ENCODE results near the gene STXBP4.

DNA sequence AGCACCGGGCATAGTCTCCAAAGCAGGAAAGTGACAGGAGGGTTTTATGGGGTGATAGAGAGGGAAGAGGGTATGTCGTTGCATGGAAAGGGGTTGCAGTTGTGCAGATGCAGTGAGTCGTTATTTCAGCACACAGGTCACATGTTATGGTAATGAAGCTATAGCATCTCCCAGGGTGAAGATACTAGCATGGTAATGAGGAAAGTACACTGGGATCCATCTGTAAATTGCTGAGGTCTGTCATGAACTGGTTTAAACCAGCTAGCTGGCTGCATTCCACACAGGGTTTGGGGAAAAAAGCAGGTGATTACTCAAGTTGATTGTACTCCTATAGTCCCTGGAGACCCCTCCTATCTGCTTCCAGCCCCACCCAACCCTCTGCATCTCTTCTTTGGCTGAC lies 11.8 kb upstream of the STXBP4 start:
- TF ChIP-seq CTCF (IDR thresholded peaks at IDR 0.05; ENCODE audit: low read length), result no peak
- no peak for TF ChIP-seq EZH2 (optimal IDR thresholded peaks at IDR 0.05; ENCODE audit: low read depth, low read length)
- no peak for TF ChIP-seq EZH2phosphoT487 (IDR thresholded peaks at IDR 0.05; ENCODE audit: low read length)

All from MM.1S (cell line).